Right atrium auricular region (tissue), 2 donors: ENCODE measurements around the gene B4GALT2. TPM values are rescaled to one million over a fixed set of nuclear protein-coding genes. Genes with fewer than 3 reads are reported as not detected.

ENCODE experiments used
- DNase-seq: peaks from one replicate; pipeline ENCODE4 v3.0.0-alpha.2; 2019; ENCODE audit warnings: low spot score
- H3K27ac ChIP-seq, 2 donors: fragments of 200-600 bp; sonication (generic); 1 replicate in 1 of 2; 2 replicates in 1 of 2; pipeline ENCODE4 v1.5.1; 2016 to 2019
- H3K27me3 ChIP-seq, 2 donors: fragments of 200-600 bp; sonication (generic); one replicate each; pipeline versions ENCODE4 v1.5.1 to v1.6.0; 2017 to 2019
- H3K36me3 ChIP-seq: fragments of 200-600 bp; sonication (generic); one replicate; pipeline ENCODE4 v1.5.1; 2016
- H3K4me1 ChIP-seq, 2 donors: fragments of 200-600 bp; sonication (generic); one replicate each; pipeline versions ENCODE4 v1.5.1 to v1.6.0; 2017 to 2019
- H3K4me3 ChIP-seq, 2 donors: fragments of 200-600 bp; sonication (generic); 1 replicate in 1 of 2; 2 replicates in 1 of 2; pipeline ENCODE4 v1.5.1; 2017 to 2019; ENCODE audit warnings: mild to moderate bottlenecking in 1 of 2, moderate library complexity in 1 of 2
- H3K9me3 ChIP-seq, 2 donors: fragments of 200-600 bp; sonication (generic); one replicate each; pipeline ENCODE4 v1.5.1; 2019
- total RNA-seq, 2 donors: library from RNA; depleted of rRNA; stranded (reverse); fragments of >200 nt; gene quantifications; one replicate each; pipeline ENCODE4 v1.1.0, GENCODE V29; 2016
- TF ChIP-seq, protein P1 (sequence below), 2 donors: fragments of 200-600 bp; sonication (generic); IDR thresholded peaks; one replicate each; pipeline ENCODE4 v1.5.1; 2019; ENCODE audit warnings: antibody characterized with exemption in 2 of 2

Gene B4GALT2
- total RNA-seq, 2 donors from 2014 or later: 33.0 to 48.5 TPM

- Histone ChIP-seq H3K27me3 (no peaks in the 10 kb centered on the region), H3K4me3 (no peak overlapping the region), H3K36me3 (peaks cover 47% of the 10 kb centered on the region), H3K4me1 (no peaks in the 10 kb centered on the region), H3K9me3 (no peaks in the 10 kb centered on the region), H3K27ac (no peak overlapping the region)
- no peak for DNase-seq
- TF ChIP-seq, protein P1, sequence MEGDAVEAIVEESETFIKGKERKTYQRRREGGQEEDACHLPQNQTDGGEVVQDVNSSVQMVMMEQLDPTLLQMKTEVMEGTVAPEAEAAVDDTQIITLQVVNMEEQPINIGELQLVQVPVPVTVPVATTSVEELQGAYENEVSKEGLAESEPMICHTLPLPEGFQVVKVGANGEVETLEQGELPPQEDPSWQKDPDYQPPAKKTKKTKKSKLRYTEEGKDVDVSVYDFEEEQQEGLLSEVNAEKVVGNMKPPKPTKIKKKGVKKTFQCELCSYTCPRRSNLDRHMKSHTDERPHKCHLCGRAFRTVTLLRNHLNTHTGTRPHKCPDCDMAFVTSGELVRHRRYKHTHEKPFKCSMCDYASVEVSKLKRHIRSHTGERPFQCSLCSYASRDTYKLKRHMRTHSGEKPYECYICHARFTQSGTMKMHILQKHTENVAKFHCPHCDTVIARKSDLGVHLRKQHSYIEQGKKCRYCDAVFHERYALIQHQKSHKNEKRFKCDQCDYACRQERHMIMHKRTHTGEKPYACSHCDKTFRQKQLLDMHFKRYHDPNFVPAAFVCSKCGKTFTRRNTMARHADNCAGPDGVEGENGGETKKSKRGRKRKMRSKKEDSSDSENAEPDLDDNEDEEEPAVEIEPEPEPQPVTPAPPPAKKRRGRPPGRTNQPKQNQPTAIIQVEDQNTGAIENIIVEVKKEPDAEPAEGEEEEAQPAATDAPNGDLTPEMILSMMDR (IDR thresholded peaks at IDR 0.05): no peak
Observed at GRCh38 chr1:43956234-43956633, 22.8 kb upstream of the B4GALT2 start.

DNA sequence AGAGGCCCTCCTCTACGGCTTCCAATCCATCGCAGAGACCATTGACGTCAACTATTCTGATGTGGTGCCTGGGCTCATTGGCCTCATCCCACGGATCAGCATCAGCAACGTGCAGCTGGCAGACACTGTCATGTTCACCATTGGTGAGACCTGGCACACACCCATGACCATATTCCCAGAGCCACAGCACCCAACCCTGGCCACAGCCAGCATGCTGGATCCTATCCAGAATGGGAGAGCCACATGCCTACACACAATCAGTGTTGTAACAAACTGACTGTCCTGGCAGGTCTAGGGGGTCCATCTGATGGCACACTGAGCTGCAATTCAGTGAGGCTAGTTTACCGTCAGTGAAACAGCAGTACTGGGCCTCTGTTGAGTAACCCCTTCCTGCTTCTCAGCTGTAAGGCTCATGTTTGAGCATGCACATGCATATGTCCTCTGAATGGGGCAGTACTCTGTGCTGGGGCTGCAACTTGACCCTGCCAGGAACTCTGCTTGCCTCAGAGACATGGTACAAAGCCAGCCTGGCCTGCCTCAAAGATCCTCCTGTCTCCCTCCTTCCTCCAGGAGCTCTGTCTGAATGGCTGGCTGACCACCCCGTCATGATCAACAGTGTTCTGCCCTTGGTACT is 21.5 kb upstream of the B4GALT2 start:
- TF ChIP-seq, protein P1 (IDR thresholded peaks at IDR 0.05): no peak

GRCh38 chr1:43958351-43959255 is 20.4 kb upstream of the B4GALT2 start:
- no peaks in the 10 kb centered on the region for H3K27me3 ChIP-seq
- no peak overlapping the region for H3K4me3 ChIP-seq
- H3K36me3 ChIP-seq: peaks cover 54% of the 10 kb centered on the region
- no peak for DNase-seq
- H3K4me1 ChIP-seq: no peaks in the 10 kb centered on the region
- no peak overlapping the region for H3K27ac ChIP-seq
- TF ChIP-seq, protein P1 (IDR thresholded peaks at IDR 0.05): no peak
- no peaks in the 10 kb centered on the region for H3K9me3 ChIP-seq

More for the DNA sequence above, 21.5 kb upstream of the B4GALT2 start:
- Histone ChIP-seq H3K4me3 (no peak overlapping the region), H3K27ac (no peak overlapping the region), H3K9me3 (no peaks in the 10 kb centered on the region), H3K4me1 (no peaks in the 10 kb centered on the region), H3K27me3 (no peaks in the 10 kb centered on the region), H3K36me3 (peaks cover 54% of the 10 kb centered on the region)
- no peak for DNase-seq

GRCh38 chr1:43960798-43961197 is 18.2 kb upstream of the B4GALT2 start:
- Histone ChIP-seq H3K9me3 (no peaks in the 10 kb centered on the region), H3K27ac (no peak overlapping the region), H3K4me3 (no peak overlapping the region), H3K27me3 (no peaks in the 10 kb centered on the region), H3K36me3 (peaks cover 54% of the 10 kb centered on the region), H3K4me1 (no peaks in the 10 kb centered on the region)
- DNase-seq: no peak
- TF ChIP-seq, protein P1 (IDR thresholded peaks at IDR 0.05): no peak

GRCh38 chr1:43961692-43962091 is 17.3 kb upstream of the B4GALT2 start:
- H3K4me3 ChIP-seq: no peak overlapping the region
- TF ChIP-seq, protein P1 (IDR thresholded peaks at IDR 0.05): no peak
- no peak for DNase-seq
- H3K27me3 ChIP-seq: no peaks in the 10 kb centered on the region
- peaks cover 49% of the 10 kb centered on the region for H3K36me3 ChIP-seq
- no peak overlapping the region for H3K27ac ChIP-seq
- H3K4me1 ChIP-seq: no peaks in the 10 kb centered on the region
- no peaks in the 10 kb centered on the region for H3K9me3 ChIP-seq
